ENCODE results near the gene SOBP.

Gene SOBP

DNA sequence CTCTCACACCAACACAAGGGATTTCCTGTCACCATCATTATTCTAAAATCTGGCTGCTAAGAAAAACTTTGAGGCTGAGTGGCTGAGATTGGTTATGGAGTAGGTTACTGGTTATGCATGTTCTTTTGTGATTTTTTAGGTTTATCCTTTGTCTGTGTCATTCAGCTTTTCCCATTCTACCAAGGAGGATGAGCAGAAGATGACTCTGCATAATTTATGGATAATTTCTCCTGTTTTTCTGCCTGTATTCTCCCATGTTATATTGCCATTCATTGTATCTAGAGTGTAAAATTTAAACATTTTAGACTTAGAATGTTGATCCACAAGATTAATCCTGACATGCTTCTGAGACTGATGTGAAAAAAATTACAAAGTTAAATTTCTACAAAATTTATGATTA, 67.8 kb downstream of the SOBP start:
- no peak for DNase-seq

DNA sequence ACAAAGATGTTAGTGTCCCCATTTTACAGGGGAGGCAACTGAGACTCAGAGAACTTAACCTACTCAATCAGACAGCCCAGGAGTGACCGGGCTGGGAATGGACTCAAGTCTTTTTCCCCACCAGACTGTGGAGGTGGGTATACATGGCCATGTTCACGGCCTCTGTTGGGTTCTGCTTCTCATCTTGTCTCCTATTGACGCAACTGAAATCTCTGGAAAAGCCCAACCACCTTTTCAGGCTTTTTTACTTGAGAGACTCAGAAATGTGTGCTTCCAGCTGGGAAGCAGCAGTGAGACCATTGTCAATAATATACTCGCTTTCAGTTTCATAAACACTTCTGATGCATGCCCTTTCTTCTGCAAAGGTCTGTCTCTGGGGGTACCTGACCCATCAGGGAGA, 70.7 kb downstream of the SOBP start:
- DNase-seq: no peak

DNA sequence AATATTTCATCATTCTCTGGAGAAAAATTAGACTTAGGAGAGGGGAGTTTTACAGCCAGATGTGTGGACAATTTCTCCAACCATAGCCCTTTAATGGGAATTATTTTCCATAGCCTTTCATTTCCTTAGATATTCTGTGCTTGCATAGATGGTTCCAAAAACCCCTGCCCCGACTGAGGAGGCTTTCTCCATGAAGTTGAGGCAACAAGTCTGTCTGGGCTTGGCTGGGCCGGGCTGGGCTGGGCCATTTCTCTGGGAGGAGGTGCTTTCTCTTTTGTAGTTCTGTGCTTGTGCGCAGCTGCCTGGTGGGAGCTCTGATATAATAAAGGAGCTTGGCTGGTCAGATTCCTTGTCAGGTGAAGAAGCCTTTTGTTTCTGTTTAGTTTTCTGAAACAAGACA, 71.4 kb downstream of the SOBP start:
- no peak for DNase-seq

DNA sequence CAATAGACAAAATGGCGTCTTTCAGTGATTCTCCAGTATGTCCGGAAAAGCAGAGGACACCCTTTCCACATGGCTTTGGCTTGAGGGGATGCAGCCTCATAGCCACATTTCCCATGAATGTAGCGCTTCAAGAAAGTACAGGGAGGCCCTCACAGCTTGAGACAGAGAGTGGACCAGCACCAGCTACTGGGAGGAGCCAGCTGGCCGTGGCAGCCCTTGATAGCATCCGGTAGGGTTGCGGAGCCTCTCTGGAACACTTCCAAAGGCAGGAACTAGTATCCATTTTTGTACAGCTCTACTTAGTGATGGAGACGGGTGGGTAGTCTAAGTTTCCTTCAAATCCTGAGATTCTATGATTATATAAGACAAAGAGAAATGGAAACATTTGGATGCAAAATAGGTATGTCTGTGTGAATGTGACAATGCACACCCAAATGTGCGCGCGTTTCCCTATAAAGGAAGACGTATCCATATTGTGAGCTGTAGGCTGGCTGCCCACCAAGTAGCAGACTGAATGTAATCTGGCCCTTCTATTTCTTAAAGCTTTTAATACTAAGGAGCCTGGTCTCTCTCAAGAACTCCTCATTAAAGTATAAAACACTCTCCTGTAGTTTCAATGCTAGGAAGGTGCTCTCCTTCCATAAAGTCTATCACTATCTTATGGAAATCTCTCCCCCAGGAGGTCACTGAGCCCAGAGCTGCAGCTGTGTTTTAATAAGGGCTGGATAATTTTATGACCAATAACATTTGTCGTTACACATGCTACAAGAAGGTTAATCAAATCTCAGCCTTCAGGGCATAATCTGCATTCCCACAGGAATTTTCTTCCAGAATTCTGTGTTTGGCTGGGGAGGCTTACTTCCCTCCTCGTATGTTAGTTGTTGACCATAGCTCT, 74.0 kb downstream of the SOBP start:
- no peak for DNase-seq

DNA sequence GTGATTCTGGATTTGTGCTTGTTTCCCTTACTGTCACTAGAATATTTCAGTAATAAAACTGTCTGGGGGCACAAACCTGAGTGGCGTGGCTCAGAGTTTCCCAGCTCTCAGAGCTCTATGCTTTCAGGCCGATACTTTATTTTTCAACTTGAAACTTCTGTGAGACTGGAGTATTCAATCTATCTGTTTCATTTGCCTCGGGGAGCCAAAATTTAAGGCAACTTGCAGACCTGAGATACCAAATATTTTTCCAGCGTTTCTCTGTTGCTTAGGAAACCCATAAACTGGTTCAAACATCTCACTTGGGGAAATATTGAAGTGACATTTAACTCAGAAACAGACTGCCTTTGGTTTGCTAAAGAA, 74.7 kb downstream of the SOBP start:
- no peak for DNase-seq

DNA sequence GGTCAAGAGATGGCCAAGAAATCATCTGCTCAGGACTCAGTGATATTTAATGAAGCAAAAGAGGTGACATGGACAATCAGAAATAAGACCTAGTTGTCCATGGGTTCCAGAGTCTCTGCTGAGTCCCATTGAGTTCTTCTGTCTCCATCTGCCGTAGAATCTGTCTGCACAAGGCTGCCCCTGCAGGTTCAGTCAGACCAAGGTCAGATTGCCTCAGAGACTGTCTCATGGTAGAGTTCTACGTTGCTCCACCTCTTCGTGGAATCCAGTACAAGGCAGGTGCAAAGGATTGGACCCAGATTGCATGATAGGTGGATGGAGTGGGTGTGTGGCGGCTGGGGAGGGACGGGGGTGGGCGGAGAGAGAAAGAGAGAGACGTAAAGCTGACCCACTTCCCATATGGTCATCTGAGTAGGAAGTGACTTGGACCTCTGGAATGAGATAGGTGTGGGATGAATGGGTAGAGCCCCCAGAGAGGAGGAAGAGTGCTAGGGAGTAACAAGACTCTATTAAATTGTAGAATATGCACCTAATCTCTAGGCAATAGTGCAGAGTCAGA, 75.3 kb downstream of the SOBP start:
- DNase-seq: no peak

DNA sequence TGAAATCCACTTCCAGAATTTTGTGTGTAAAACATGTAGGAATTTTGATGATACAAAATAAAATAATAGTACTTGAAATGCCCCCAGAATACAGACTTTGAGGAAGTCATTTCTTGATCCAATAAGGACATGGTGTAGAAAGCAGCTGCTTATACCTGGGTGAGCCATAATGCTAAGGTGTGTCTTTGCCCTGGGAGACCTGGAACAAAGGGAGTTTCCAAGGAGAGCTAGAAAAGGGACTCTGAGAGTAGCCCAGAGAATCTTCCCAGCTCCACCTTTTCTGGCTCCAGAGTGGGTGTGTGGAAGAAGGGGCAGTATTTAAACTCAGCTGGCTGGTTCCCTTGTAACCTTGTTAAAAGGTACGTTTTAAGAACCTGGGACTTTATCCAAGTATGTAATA, 77.7 kb downstream of the SOBP start:
- DNase-seq: no peak

DNA sequence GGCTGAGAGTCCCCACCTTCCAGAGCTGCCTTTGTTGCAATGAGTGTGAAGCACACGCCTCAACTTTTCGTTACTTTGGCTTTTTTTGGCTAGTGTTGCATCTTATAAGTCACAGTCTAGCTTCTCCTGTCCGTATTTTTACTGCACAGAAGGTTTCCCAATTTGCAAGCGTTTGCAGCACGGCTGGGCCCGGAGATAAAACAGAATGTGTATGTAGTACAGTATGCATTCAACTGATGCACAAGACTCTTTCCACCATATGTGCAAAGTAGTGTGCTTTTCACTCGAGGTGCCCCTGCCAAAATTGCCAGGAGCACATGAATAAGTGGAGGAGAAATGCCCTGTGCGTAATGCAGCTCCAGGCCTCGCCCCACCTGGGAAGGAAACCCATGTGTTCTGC, 79.6 kb downstream of the SOBP start:
- no peak for DNase-seq

DNA sequence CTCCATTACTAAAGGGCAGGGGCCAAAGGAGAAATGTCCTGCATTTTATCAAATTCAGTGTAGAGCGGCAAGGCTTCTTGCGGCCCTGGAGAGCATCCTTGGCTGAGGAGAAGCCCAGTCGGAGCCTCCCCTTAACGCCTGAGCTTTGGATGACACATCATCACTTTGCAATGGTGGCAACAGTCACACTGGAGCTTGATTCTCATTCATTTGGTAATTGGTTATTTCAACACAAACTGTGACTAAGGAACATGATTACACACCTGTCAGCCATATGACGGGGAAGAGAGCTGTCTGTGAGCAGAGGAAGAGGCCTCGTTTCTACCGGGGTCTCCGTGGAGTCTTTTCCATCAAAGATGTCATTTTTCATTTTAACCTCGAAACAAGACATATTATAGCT, 81.4 kb downstream of the SOBP start:
- DNase-seq: no peak

DNA sequence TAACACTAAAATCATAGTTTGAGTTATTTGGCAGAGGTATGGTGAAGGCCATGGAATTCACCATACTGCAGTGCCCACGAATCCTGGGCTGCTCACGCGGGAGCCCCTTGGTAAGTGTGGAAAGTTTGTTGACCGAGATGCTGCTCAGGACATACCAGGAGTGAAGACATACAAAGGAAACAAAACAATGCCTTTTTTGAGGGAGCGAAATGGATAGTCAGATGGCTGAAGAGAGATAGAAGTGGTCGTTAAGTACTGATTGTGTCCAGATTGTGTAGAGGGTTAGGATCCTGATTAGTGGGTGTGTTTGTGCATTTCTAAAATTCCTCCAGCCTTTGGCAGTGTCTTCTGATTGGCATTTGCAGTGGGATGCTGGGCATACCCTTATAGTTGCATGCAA, 83.0 kb downstream of the SOBP start:
- DNase-seq: no peak

DNA sequence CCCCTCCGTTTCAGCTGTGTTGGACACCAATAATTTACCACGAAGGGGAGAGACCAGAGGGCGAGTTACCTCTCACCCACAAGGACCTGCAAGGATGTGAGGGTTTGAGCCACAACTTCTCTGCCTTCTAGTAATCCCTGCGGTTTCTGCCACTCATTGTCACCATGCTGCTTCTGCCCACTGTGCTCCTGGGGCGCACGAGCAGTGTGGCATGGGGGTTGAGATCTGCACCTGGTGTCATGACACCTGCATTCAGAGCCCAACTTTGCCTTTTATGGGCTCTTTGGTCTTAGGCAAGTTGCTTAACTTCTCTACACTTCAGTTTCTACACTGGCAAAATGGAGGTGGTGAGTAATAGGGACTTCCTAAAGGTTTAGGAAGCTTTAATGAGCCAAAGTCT, 84.9 kb downstream of the SOBP start:
- no peak for DNase-seq

DNA sequence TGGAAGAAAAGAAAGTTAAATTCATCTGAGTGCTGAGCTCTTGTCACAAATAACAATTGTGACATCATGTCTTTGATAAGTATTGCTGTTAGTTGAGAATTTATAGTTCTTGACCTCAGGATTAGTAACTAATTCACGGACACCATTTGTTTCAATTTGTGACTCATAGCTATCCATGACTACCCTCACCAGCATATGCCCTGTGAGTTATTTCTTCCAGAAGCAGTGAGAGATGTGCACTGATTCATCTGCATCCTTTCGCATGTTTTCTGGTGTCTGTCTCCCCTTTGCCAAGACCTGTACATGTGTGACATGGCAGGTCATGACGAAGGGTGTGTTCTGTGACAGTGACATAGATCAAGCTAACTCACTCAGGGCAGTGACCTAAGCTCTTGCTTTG, 86.9 kb downstream of the SOBP start:
- DNase-seq: no peak

DNA sequence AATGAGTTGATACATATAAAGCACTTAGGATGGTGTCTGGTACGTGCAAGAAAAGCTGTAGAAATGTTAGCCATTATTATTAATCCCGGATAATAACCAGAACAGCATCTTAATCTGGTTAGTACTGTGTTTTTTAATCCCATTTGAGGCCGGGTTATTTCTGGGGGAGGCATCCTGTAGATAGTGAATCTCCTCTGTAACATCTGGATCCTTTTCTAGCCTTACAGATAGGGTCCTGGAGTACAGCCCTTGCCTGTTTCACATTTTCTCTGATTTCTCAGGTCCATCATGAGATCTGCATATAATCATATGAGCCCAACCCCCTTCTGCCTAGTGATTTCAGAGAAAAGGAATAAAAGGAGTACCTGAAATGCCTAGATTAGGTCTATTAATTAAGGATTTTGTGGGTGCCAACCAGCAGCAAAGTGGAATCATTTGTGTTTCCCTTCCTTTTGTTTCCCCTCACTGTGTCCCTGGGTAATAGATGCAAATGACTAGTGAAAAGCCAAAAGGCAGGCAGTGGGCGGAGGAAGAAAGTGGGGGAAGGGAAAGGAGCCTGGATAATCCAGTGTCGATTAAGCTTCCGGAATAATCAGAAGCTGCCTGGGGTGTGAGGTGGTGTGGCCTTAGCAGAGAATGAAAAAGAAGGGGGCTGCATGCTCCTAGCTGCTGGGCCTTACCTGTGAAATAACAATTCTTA, 88.9 kb downstream of the SOBP start:
- no peak for DNase-seq

DNA sequence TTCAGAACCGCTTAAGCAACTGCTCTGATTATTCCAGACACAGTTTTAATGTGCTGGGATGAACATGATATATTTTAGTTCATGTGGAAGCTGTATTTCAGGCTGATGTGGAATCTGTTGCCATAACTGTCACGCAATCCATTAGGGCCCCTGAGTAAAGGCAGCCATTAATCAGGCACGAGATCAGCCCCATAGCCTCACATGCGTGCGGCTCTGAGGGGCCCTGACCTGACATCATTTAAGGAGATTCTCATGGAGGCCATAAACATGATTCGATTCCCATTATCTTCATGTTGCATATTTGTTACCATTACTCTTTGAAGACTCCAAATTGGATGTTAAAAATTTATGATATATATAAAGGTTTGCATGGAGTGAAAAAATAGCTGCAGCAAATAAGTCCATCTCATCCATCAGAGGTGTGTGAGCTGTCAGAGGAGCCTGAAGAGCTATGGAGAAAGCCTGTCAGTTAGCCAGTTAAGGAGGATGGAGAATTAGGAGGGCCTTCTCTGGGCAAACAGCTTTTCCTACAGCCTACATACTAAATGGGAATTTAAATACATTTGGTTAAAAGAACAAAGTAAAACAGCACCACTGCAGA, 89.6 kb downstream of the SOBP start:
- no peak for DNase-seq

DNA sequence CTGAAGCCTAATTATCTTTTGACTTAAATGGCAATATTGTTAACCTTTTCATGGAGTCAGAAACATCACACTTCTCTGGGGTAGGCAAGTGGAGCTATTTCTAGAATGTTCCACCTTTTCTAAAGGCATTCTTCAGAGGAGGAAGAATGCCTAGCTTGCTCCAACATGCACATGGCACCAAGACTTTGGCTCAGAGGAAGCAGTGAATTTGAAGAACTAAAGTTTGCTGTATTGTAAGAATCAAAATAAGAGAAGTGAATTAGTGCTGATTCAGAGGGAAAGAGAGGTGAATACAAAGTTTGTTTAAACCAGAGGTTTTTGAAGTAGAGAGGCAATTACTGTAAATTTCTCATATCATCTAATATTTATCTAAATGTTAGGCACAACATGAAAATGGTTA, 92.2 kb downstream of the SOBP start:
- no peak for DNase-seq

DNA sequence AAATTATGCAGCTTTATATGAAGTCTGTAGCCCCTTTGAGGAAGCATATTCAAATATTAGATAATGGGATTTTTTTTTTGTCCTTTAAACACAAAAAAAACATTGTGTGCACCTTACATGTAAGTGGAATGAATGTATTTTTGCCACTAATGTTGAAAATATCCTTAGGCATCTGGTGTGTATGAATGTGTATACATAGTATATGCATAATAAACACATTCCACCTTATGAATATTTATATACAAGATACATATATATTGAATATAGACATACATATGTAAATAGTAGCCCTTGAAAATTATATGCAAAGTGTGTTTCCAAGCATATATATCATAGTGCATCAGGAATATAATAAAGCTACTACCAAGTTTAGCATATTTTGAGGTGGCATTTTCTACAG, 94.8 kb downstream of the SOBP start:
- DNase-seq: no peak

DNA sequence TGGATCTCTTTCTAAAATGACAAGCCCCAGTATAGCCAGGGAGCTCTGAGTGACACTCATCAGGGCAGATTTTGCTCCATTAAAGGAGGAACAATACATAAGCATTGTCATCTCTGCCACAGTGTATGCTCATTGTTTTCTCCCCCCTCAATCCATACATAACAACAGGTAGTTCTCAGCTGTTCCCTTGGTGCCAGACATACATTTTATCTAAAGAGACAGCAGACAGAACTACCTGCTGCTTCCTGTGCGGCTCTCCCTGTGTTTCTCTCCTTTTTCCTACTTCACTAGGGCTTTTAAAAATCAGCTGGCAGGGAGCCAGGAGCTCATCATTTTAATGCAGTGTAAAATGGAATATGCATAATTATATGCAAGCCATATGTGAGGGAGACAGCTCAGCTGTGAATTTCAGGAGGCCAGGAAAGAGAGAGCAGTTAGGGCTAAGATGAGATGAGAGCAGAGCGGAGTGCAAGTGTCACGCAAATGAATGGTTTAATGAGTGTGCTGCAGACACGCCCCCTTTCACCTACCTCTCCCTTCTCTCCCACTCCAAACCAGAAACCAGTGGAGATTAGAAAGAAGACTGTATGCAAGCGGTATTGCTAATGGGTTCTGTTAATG, 96.0 kb downstream of the SOBP start:
- no peak for DNase-seq

DNA sequence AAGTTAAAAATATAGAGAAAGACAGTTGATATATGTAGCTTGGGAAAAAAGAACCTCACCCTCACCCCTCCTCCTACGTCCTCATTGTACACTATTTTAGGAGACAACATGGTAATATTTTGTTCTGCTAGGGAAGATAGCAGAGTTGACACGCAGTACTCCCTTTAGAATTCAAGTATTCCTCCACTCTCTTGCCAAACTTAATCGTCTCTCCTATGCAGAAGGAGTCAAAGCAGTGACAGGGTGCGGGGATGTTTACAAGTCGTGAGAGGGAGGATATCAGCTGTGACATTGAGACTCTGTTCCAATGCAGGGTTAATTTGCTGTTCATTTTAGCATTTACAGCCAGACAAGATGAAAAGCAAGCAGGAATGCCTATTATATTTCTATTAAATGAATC, 97.5 kb downstream of the SOBP start:
- no peak for DNase-seq

DNA sequence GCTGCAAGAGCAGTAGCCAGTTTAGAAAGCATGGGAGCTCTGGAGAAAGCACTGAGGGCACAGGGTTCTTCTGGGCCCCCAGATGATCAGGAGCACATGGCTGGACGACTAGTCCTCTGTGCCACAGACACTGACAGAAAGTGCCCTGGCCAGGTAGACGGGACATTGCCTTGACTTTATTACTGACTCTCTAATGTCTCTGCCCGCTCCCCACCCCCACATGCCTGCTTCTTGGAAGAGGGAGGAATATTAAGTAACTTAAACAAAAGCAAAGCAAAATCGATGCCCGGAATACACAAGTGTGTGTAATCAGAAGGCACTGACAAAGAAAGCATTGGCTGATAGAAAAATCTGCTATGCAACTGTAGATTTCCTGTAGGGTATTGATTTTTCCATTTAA, 99.3 kb downstream of the SOBP start:
- DNase-seq: no peak

DNA sequence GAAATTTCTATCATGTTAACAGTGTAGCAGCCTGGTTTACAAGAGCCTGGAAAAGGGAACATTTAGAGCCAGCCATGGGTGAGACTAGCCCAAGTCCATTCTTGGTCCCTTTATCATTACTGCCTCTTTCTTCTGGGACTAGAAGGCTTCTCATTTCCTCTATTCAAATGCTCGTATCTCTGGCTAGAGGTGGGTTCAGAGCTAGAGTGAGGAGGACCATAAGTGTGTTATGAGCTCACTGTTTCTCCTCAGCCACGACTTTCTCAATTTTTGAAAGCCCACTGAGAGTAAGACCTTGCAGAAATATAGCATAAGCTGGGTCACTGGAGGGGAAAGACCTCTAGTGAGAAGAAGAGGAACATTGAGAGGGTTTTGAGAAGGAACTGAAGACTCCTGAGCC, 100.0 kb downstream of the SOBP start:
- no peak for DNase-seq

DNA sequence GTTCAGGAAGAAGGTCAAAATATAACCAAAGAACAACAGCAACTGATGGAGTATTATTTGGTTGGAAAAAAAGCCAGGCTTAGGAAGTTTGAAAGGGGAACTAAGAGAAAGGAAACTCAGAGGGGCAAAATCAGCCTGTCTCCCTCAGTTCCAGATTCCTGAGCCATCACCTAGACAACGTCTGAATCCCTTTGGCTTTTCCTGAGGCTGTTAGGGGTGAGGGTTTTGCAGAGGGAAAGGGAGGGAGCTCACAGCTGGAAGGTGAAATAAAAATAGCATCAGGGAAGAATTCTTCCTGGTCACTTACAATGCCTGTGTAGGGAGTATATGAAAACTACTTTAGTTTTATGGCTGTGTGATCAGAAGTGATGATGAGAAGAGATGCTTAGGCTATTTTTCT, 100.5 kb downstream of the SOBP start:
- DNase-seq: no peak

DNA sequence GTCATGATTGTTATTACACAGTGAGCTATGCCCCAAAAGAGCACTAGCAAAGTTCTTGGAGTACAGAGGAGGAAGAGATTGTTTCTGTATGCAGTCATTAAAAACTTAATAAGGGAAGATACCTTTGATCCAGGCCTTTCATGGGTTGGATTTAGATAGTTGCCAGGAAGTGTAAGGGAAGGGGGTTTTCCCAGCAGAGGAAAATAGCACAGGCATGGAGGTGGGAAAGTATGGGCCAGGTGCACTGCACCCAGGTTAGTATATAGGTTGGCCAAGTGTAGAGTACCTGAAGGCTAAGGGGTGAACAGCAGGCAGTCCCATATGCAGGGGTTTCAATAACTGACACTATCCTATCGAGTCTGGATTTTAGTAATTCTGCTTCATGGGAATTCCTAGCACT, 101.4 kb downstream of the SOBP start:
- DNase-seq: no peak

DNA sequence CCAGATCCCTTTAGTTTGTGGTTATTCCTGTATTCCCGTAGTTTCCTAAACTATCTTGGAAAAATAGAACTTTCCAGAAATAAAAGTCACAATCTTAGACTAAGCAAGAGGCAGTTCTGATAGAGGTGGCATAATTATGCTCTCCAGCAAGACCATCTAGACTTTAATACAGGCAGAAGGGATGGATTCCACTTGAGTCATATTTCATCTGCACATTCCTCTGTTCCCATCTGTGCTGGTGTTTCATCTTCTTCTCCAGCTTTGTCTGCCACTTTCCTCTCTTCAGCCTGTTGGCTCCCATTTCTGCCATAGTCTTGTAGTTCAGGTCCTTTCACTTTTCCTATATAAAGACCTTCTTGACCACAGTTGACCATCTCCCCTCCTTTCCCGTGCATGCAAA, 102.9 kb downstream of the SOBP start:
- no peak for DNase-seq

DNA sequence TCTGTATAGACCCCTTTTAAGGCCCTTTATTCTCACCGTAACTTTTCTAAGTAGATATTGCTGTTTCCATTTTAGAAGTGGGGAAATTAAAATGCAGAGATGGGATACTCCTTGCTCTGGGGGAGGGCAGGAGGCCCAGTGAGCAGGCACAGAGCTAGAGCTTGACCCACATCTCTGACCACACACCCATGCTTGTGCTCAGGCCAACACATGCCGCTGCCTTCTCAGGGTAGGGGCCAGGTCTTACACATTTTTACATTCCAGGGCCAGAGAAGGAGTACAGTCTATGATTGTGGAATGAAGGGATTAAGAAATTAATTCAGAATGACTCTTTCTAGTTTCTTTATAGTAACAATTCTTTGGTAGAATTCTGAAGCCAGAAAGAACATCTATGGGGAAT, 104.8 kb downstream of the SOBP start:
- DNase-seq: no peak

Data from CD4-positive, alpha-beta T cell treated with Interleukin-17A for 1 hour (primary cell).